ENCODE data around the gene CNOT11.

CNOT11 gene

DNA sequence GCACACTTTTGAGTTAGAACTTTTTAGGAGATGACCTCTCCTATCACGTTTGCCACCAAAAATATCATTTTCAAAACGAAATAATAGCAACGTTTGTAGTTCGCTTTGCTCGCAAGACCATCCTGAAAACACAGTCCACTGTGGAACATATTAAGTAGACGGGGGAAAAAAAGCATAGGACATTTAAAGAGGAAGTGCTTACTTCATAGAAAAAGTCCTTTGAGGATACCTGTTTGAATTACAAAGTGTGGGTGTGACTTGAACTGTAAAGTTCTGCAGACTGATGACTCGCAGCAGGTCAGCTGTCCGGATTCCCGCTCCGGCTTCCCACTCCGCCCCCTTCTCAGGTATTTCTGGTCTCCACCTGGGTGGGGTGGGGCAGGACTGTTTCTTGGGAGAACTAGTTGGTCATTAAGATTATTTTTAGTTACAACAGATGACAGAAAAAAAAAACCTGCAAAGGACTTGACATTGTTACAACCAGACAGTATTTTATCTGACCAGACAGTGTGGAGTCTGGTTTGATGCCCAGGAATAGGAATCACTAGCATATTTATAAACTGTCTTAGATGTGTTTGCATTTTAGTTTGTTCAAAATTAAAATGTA lies 13.3 kb downstream of the CNOT11 start:
- Histone ChIP-seq H3K4me1 (ENCODE audit: control insufficient read depth, low read depth, low read length) (no peaks in the 10 kb centered on the region), H3K27ac (ENCODE audit: low read length) (no peak overlapping the region)

GRCh38 chr2:101267671-101268656 lies 15.3 kb downstream of the CNOT11 start:
- Histone ChIP-seq H3K4me3 (ENCODE audit: low read length) (no peak overlapping the region), H3K9me3 (ENCODE audit: control insufficient read depth, low read depth, low read length) (no peaks in the 10 kb centered on the region), H3K27me3 (ENCODE audit: control insufficient read depth, insufficient read depth, low read length) (no peaks in the 10 kb centered on the region), H3K9ac (ENCODE audit: low read length) (no peak overlapping the region), H3K27ac (ENCODE audit: low read length) (no peak overlapping the region), H3K36me3 (ENCODE audit: control insufficient read depth, low read depth, low read length) (peaks cover 70% of the 10 kb centered on the region), H3K4me1 (ENCODE audit: control insufficient read depth, low read depth, low read length) (no peaks in the 10 kb centered on the region)

More for the DNA sequence above, 13.3 kb downstream of the CNOT11 start:
- H3K4me3 ChIP-seq (ENCODE audit: low read length) = no peak overlapping the region
- H3K9me3 ChIP-seq (ENCODE audit: control insufficient read depth, low read depth, low read length) = no peaks in the 10 kb centered on the region
- peaks cover 67% of the 10 kb centered on the region for H3K36me3 ChIP-seq (ENCODE audit: control insufficient read depth, low read depth, low read length)
- H3K27me3 ChIP-seq (ENCODE audit: control insufficient read depth, insufficient read depth, low read length) = no peaks in the 10 kb centered on the region
- no peak overlapping the region for H3K9ac ChIP-seq (ENCODE audit: low read length)

GRCh38 chr2:101270700-101271259 lies 18.1 kb downstream of the CNOT11 start:
- Histone ChIP-seq H3K4me1 (ENCODE audit: control insufficient read depth, low read depth, low read length) (no peaks in the 10 kb centered on the region), H3K36me3 (ENCODE audit: control insufficient read depth, low read depth, low read length) (peaks cover 56% of the 10 kb centered on the region), H3K9ac (ENCODE audit: low read length) (no peak overlapping the region)

GRCh38 chr2:101272045-101272784 lies 19.5 kb downstream of the CNOT11 start:
- Histone ChIP-seq H3K4me1 (ENCODE audit: control insufficient read depth, low read depth, low read length) (no peaks in the 10 kb centered on the region), H3K9me3 (ENCODE audit: control insufficient read depth, low read depth, low read length) (no peaks in the 10 kb centered on the region), H3K36me3 (ENCODE audit: control insufficient read depth, low read depth, low read length) (peaks cover 47% of the 10 kb centered on the region), H3K27ac (ENCODE audit: low read length) (no peak overlapping the region), H3K9ac (ENCODE audit: low read length) (no peak overlapping the region), H3K4me3 (ENCODE audit: low read length) (no peak overlapping the region), H3K27me3 (ENCODE audit: control insufficient read depth, insufficient read depth, low read length) (no peaks in the 10 kb centered on the region)

More at GRCh38 chr2:101270700-101271259, 18.1 kb downstream of the CNOT11 start:
- Histone ChIP-seq H3K9me3 (ENCODE audit: control insufficient read depth, low read depth, low read length) (no peaks in the 10 kb centered on the region), H3K27me3 (ENCODE audit: control insufficient read depth, insufficient read depth, low read length) (no peaks in the 10 kb centered on the region), H3K4me3 (ENCODE audit: low read length) (no peak overlapping the region), H3K27ac (ENCODE audit: low read length) (no peak overlapping the region)

DNA sequence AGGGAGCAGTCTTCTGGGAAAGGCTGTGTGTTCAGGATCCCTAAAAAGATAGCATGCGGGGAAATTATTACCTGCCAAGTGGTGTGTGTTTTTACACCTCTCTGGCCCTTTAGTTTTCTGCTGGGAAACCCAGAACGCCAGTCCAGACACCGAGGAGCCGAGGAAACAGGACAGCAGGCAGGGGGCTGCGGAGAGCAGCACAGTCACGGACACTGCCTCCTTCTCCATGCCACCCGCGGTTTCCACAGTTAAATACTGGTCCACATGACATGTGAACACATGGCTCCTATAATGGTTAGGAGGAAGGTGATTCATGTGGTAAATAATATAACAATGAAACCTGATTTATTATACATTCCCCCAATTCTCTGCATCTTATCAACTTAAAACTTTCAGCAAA lies 20.4 kb downstream of the CNOT11 start:
- peaks cover 47% of the 10 kb centered on the region for H3K36me3 ChIP-seq (ENCODE audit: control insufficient read depth, low read depth, low read length)
- no peaks in the 10 kb centered on the region for H3K27me3 ChIP-seq (ENCODE audit: control insufficient read depth, insufficient read depth, low read length)
- no peak overlapping the region for H3K9ac ChIP-seq (ENCODE audit: low read length)
- no peak overlapping the region for H3K27ac ChIP-seq (ENCODE audit: low read length)
- no peaks in the 10 kb centered on the region for H3K9me3 ChIP-seq (ENCODE audit: control insufficient read depth, low read depth, low read length)
- no peaks in the 10 kb centered on the region for H3K4me1 ChIP-seq (ENCODE audit: control insufficient read depth, low read depth, low read length)
- H3K4me3 ChIP-seq (ENCODE audit: low read length) = no peak overlapping the region

- H3K27ac ChIP-seq (ENCODE audit: low read length) = no peak overlapping the region
- H3K4me1 ChIP-seq (ENCODE audit: control insufficient read depth, low read depth, low read length) = no peaks in the 10 kb centered on the region
- peaks cover 40% of the 10 kb centered on the region for H3K36me3 ChIP-seq (ENCODE audit: control insufficient read depth, low read depth, low read length)
- no peaks in the 10 kb centered on the region for H3K9me3 ChIP-seq (ENCODE audit: control insufficient read depth, low read depth, low read length)
- H3K9ac ChIP-seq (ENCODE audit: low read length) = no peak overlapping the region
- H3K4me3 ChIP-seq (ENCODE audit: low read length) = no peak overlapping the region
- no peaks in the 10 kb centered on the region for H3K27me3 ChIP-seq (ENCODE audit: control insufficient read depth, insufficient read depth, low read length)
Measured at GRCh38 chr2:101274142-101274541, 21.5 kb downstream of the CNOT11 start.

GRCh38 chr2:101277111-101277510 lies 24.4 kb downstream of the CNOT11 start:
- Histone ChIP-seq H3K27me3 (ENCODE audit: control insufficient read depth, insufficient read depth, low read length) (no peaks in the 10 kb centered on the region), H3K9ac (ENCODE audit: low read length) (no peak overlapping the region), H3K4me3 (ENCODE audit: low read length) (no peak overlapping the region), H3K9me3 (ENCODE audit: control insufficient read depth, low read depth, low read length) (no peaks in the 10 kb centered on the region), H3K36me3 (ENCODE audit: control insufficient read depth, low read depth, low read length) (peaks cover 41% of the 10 kb centered on the region), H3K27ac (ENCODE audit: low read length) (no peak overlapping the region), H3K4me1 (ENCODE audit: control insufficient read depth, low read depth, low read length) (no peaks in the 10 kb centered on the region)

DNA sequence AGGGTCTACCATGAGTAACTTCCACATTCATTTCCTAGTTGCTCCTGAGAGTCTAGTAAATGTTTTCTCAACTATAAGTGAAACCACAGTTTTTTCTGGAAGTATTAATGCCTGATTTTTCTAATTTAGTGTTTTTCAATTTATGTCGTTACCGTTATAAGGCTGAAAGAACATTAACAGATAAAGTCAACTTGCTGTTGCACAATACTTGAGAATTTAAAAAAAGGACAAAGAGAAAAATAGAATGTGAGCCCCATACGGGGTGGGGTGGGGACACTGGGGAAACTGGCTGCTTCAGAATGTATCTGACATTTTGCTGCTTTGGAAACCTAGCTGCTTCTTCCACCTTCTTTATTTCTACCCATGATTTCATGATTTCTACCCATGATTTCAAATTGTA lies 26.2 kb downstream of the CNOT11 start:
- Histone ChIP-seq H3K9ac (ENCODE audit: low read length) (no peak overlapping the region), H3K9me3 (ENCODE audit: control insufficient read depth, low read depth, low read length) (no peaks in the 10 kb centered on the region), H3K27me3 (ENCODE audit: control insufficient read depth, insufficient read depth, low read length) (no peaks in the 10 kb centered on the region), H3K27ac (ENCODE audit: low read length) (no peak overlapping the region), H3K4me3 (ENCODE audit: low read length) (no peak overlapping the region), H3K36me3 (ENCODE audit: control insufficient read depth, low read depth, low read length) (peaks cover 37% of the 10 kb centered on the region), H3K4me1 (ENCODE audit: control insufficient read depth, low read depth, low read length) (no peaks in the 10 kb centered on the region)

- H3K36me3 ChIP-seq (ENCODE audit: control insufficient read depth, low read depth, low read length) = peaks cover 55% of the 10 kb centered on the region
- no peaks in the 10 kb centered on the region for H3K27me3 ChIP-seq (ENCODE audit: control insufficient read depth, insufficient read depth, low read length)
- no peak overlapping the region for H3K9ac ChIP-seq (ENCODE audit: low read length)
- no peaks in the 10 kb centered on the region for H3K4me1 ChIP-seq (ENCODE audit: control insufficient read depth, low read depth, low read length)
- no peaks in the 10 kb centered on the region for H3K9me3 ChIP-seq (ENCODE audit: control insufficient read depth, low read depth, low read length)
- no peak overlapping the region for H3K4me3 ChIP-seq (ENCODE audit: low read length)
- H3K27ac ChIP-seq (ENCODE audit: low read length) = no peak overlapping the region
Measured at GRCh38 chr2:101281482-101281881, 28.8 kb downstream of the CNOT11 start.

GRCh38 chr2:101282980-101283379 lies 30.3 kb downstream of the CNOT11 start:
- H3K4me3 ChIP-seq (ENCODE audit: low read length) = no peak overlapping the region
- H3K27ac ChIP-seq (ENCODE audit: low read length) = no peak overlapping the region
- H3K36me3 ChIP-seq (ENCODE audit: control insufficient read depth, low read depth, low read length) = peaks cover 65% of the 10 kb centered on the region

DNA sequence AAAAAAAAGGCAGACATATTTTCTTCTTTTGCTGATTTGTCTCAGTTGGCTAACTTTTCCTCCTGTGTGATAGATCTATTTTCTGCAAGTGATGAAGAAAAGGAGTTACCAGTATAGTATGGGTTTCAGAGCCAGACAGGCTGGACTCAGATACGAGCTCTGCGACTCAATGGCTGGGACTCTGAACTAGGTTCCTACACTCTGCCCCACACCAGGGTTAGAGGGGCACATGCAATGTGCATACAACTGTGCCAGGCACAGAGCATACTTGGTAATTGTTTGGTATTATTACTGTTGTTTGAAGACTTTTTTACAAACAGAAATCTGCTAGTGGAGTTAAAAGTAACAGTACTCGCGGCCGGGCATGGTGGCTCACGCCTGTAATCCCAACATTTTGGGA lies 34.0 kb downstream of the CNOT11 start:
- Histone ChIP-seq H3K36me3 (ENCODE audit: control insufficient read depth, low read depth, low read length) (peaks cover 58% of the 10 kb centered on the region), H3K4me1 (ENCODE audit: control insufficient read depth, low read depth, low read length) (no peaks in the 10 kb centered on the region), H3K27me3 (ENCODE audit: control insufficient read depth, insufficient read depth, low read length) (no peaks in the 10 kb centered on the region), H3K9ac (ENCODE audit: low read length) (no peak overlapping the region), H3K4me3 (ENCODE audit: low read length) (no peak overlapping the region), H3K27ac (ENCODE audit: low read length) (no peak overlapping the region), H3K9me3 (ENCODE audit: control insufficient read depth, low read depth, low read length) (no peaks in the 10 kb centered on the region)

More at GRCh38 chr2:101282980-101283379, 30.3 kb downstream of the CNOT11 start:
- H3K4me1 ChIP-seq (ENCODE audit: control insufficient read depth, low read depth, low read length) = no peaks in the 10 kb centered on the region
- no peaks in the 10 kb centered on the region for H3K9me3 ChIP-seq (ENCODE audit: control insufficient read depth, low read depth, low read length)
- H3K9ac ChIP-seq (ENCODE audit: low read length) = no peak overlapping the region
- H3K27me3 ChIP-seq (ENCODE audit: control insufficient read depth, insufficient read depth, low read length) = no peaks in the 10 kb centered on the region

All from iPS-18a (cell line).